ENCODE results near the gene EI24.

- TF ChIP-seq REST (IDR thresholded peaks at IDR 0.05; ENCODE audit: low read depth), result no peak
- no peak for TF ChIP-seq NFIC (IDR thresholded peaks at IDR 0.05)
- no peak for TF ChIP-seq USF1 (IDR thresholded peaks at IDR 0.05)
Observed at GRCh38 chr11:125618383-125618782, 49.1 kb downstream of the EI24 start.

All from Ishikawa (cell line).